ENCODE data around the gene SLC2A13. TPM values are rescaled to one million over a fixed set of nuclear protein-coding genes. Genes with fewer than 3 reads are reported as not detected.

SLC2A13 gene
- 36.7 TPM for total RNA-seq
- 8.5 TPM for polyA plus RNA-seq

- Histone ChIP-seq H3K4me3 (ENCODE audit: low read depth, low read length) (peak within 1 kb of the TSS; percentile 83), H3K4me1 (ENCODE audit: insufficient read depth) (no peaks in the 10 kb centered on the region), H3K36me3 (ENCODE audit: insufficient read depth) (no peaks in the 10 kb centered on the region), H3K27ac (ENCODE audit: low read depth) (peak within 1 kb of the TSS; percentile 64)
- DNase-seq (ENCODE audit: extremely low spot score): no peak
- WGBS: under 1% methylated on average over 97 of the region's 97 CpGs
These were observed at the start of gene SLC2A13 for GRCh38 chr12:40105515-40106201. TSS of gene SLC2A13 (minus strand) at chr12:40106081. CDS start at chr12:40105808, 273 bp downstream.

GRCh38 chr12:40154381-40154780, 48.5 kb upstream of the SLC2A13 start:
- no peaks in the 10 kb centered on the region for H3K36me3 ChIP-seq (ENCODE audit: insufficient read depth)
- DNase-seq (ENCODE audit: extremely low spot score): no peak
- H3K4me3 ChIP-seq (ENCODE audit: low read depth, low read length): no peak overlapping the region
- no peaks in the 10 kb centered on the region for H3K4me1 ChIP-seq (ENCODE audit: insufficient read depth)
- H3K27ac ChIP-seq (ENCODE audit: low read depth): no peak overlapping the region
- WGBS: 86% methylated on average over 4 of the region's 4 CpGs

- no peak for DNase-seq (ENCODE audit: extremely low spot score)
- Histone ChIP-seq H3K36me3 (ENCODE audit: insufficient read depth) (no peaks in the 10 kb centered on the region), H3K4me3 (ENCODE audit: low read depth, low read length) (no peak overlapping the region), H3K4me1 (ENCODE audit: insufficient read depth) (no peaks in the 10 kb centered on the region), H3K27ac (ENCODE audit: low read depth) (no peak overlapping the region)
These were observed 47.6 kb upstream of the SLC2A13 start for GRCh38 chr12:40153432-40153831.

GRCh38 chr12:40152783-40153383, 47.0 kb upstream of the SLC2A13 start:
- no peak for DNase-seq (ENCODE audit: extremely low spot score)

GRCh38 chr12:40149673-40150260, 43.9 kb upstream of the SLC2A13 start:
- Histone ChIP-seq H3K27ac (ENCODE audit: low read depth) (no peak overlapping the region), H3K4me3 (ENCODE audit: low read depth, low read length) (no peak overlapping the region), H3K4me1 (ENCODE audit: insufficient read depth) (no peaks in the 10 kb centered on the region), H3K36me3 (ENCODE audit: insufficient read depth) (no peaks in the 10 kb centered on the region)
- WGBS: 87% methylated on average over 1 of the region's 1 CpG
- DNase-seq (ENCODE audit: extremely low spot score): no peak

More at GRCh38 chr12:40152783-40153383, 47.0 kb upstream of the SLC2A13 start:
- 33% methylated on average over 4 of the region's 4 CpGs for WGBS
- Histone ChIP-seq H3K4me3 (ENCODE audit: low read depth, low read length) (no peak overlapping the region), H3K36me3 (ENCODE audit: insufficient read depth) (no peaks in the 10 kb centered on the region), H3K27ac (ENCODE audit: low read depth) (no peak overlapping the region), H3K4me1 (ENCODE audit: insufficient read depth) (no peaks in the 10 kb centered on the region)

GRCh38 chr12:40146800-40147797, 41.2 kb upstream of the SLC2A13 start:
- no peak overlapping the region for H3K4me3 ChIP-seq (ENCODE audit: low read depth, low read length)
- H3K36me3 ChIP-seq (ENCODE audit: insufficient read depth): no peaks in the 10 kb centered on the region
- DNase-seq (ENCODE audit: extremely low spot score): no peak
- H3K27ac ChIP-seq (ENCODE audit: low read depth): no peak overlapping the region
- no peaks in the 10 kb centered on the region for H3K4me1 ChIP-seq (ENCODE audit: insufficient read depth)
- 79% methylated on average over 10 of the region's 10 CpGs for WGBS

- no peak for DNase-seq (ENCODE audit: extremely low spot score)
These were observed 40.0 kb upstream of the SLC2A13 start for GRCh38 chr12:40145896-40146295.

GRCh38 chr12:40144023-40144422, 38.1 kb upstream of the SLC2A13 start:
- DNase-seq (ENCODE audit: extremely low spot score): no peak
- WGBS: 75% methylated on average over 1 of the region's 1 CpG
- Histone ChIP-seq H3K36me3 (ENCODE audit: insufficient read depth) (no peaks in the 10 kb centered on the region), H3K27ac (ENCODE audit: low read depth) (no peak overlapping the region), H3K4me3 (ENCODE audit: low read depth, low read length) (no peak overlapping the region), H3K4me1 (ENCODE audit: insufficient read depth) (no peaks in the 10 kb centered on the region)

More at GRCh38 chr12:40145896-40146295, 40.0 kb upstream of the SLC2A13 start:
- 47% methylated on average over 1 of the region's 1 CpG for WGBS
- H3K36me3 ChIP-seq (ENCODE audit: insufficient read depth): no peaks in the 10 kb centered on the region
- no peak overlapping the region for H3K4me3 ChIP-seq (ENCODE audit: low read depth, low read length)
- no peak overlapping the region for H3K27ac ChIP-seq (ENCODE audit: low read depth)
- no peaks in the 10 kb centered on the region for H3K4me1 ChIP-seq (ENCODE audit: insufficient read depth)

- H3K4me3 ChIP-seq (ENCODE audit: low read depth, low read length): no peak overlapping the region
- no peaks in the 10 kb centered on the region for H3K36me3 ChIP-seq (ENCODE audit: insufficient read depth)
- H3K27ac ChIP-seq (ENCODE audit: low read depth): no peak overlapping the region
- 48% methylated on average over 4 of the region's 4 CpGs for WGBS
- H3K4me1 ChIP-seq (ENCODE audit: insufficient read depth): no peaks in the 10 kb centered on the region
- no peak for DNase-seq (ENCODE audit: extremely low spot score)
These were observed 36.3 kb upstream of the SLC2A13 start for GRCh38 chr12:40142001-40142744.

GRCh38 chr12:40138526-40138925, 32.6 kb upstream of the SLC2A13 start:
- H3K4me1 ChIP-seq (ENCODE audit: insufficient read depth): no peaks in the 10 kb centered on the region
- no peak for DNase-seq (ENCODE audit: extremely low spot score)
- no peak overlapping the region for H3K4me3 ChIP-seq (ENCODE audit: low read depth, low read length)
- WGBS: 84% methylated on average over 2 of the region's 2 CpGs
- H3K36me3 ChIP-seq (ENCODE audit: insufficient read depth): no peaks in the 10 kb centered on the region
- H3K27ac ChIP-seq (ENCODE audit: low read depth): no peak overlapping the region

GRCh38 chr12:40137252-40137651, 31.4 kb upstream of the SLC2A13 start:
- H3K4me1 ChIP-seq (ENCODE audit: insufficient read depth): no peaks in the 10 kb centered on the region
- H3K4me3 ChIP-seq (ENCODE audit: low read depth, low read length): no peak overlapping the region
- no peak for DNase-seq (ENCODE audit: extremely low spot score)
- no peaks in the 10 kb centered on the region for H3K36me3 ChIP-seq (ENCODE audit: insufficient read depth)
- WGBS: 32% methylated on average over 3 of the region's 3 CpGs
- no peak overlapping the region for H3K27ac ChIP-seq (ENCODE audit: low read depth)

- H3K27ac ChIP-seq (ENCODE audit: low read depth): no peak overlapping the region
- H3K4me1 ChIP-seq (ENCODE audit: insufficient read depth): no peaks in the 10 kb centered on the region
- no peak for DNase-seq (ENCODE audit: extremely low spot score)
- no peak overlapping the region for H3K4me3 ChIP-seq (ENCODE audit: low read depth, low read length)
- no peaks in the 10 kb centered on the region for H3K36me3 ChIP-seq (ENCODE audit: insufficient read depth)
These were observed 21.5 kb upstream of the SLC2A13 start for GRCh38 chr12:40127408-40127807.

GRCh38 chr12:40123496-40123895, 17.6 kb upstream of the SLC2A13 start:
- no peaks in the 10 kb centered on the region for H3K4me1 ChIP-seq (ENCODE audit: insufficient read depth)
- WGBS: 97% methylated on average over 1 of the region's 1 CpG
- no peak overlapping the region for H3K4me3 ChIP-seq (ENCODE audit: low read depth, low read length)
- H3K36me3 ChIP-seq (ENCODE audit: insufficient read depth): no peaks in the 10 kb centered on the region
- no peak overlapping the region for H3K27ac ChIP-seq (ENCODE audit: low read depth)
- DNase-seq (ENCODE audit: extremely low spot score): no peak
